ENCODE data around the gene HOXA4. TPM values are rescaled to one million over a fixed set of nuclear protein-coding genes. Genes with fewer than 3 reads are reported as not detected.

HOXA4 gene
- total RNA-seq, 1 experiment from 2014 or later = 2.0 TPM

DNA sequence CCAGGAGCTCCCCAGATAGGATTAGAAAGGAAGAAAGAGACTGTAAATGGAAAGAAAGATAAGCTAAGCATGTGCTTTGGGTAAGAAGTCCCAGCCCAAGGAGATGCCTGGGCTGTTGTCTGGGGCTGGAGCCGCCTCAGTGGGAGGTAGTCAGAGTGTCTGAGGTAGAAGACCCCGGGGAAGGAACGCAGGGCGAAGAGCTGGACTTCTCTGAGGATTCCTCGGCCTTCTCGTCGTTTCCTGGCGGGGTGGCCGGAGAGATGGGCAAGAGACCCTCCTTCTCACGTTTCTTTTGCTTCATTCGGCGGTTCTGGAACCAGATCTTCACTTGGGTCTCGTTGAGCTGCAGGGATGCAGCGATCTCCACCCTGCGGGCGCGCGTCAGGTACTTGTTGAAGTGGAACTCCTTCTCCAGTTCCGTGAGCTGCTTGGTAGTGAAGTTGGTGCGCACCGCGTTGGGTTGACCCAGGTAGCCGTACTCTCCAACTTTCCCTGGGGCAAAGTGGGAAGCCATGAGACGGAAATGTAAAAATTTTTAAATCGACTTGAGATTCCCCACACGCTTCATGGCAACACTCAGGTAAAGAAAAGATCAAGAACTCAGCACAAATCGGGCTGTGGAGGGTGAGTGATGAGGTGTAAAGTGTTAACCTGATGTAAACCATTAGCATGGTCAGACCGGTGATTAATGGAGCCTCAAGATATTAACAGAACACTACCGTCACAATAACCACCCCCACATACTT is 36.1 kb downstream of the HOXA4 start:
- peak overlapping the region; percentile 79; the same call in 1 of the 2 replicates for H3K4me2 ChIP-seq (ENCODE audit: low read length)
- H3K9me3 ChIP-seq (ENCODE audit: control insufficient read depth in 1 of 2, insufficient read depth in 1 of 2, low read depth in 1 of 2, low read length in 2 of 2) = no peaks in the 10 kb centered on the region
- H3K79me2 ChIP-seq (ENCODE audit: insufficient read depth, low read length) = peaks cover 25% of the 10 kb centered on the region
- no peaks in the 10 kb centered on the region for H3K9me2 ChIP-seq (ENCODE audit: insufficient read depth)
- RAD21 ChIA-PET (ENCODE audit: low non-redundant PET in 1 of 2, low total read pairs in 2 of 2, uncharacterized antibody in 2 of 2, unreplicated experiment in 2 of 2) = no interaction called here
- H3K27ac ChIP-seq (ENCODE audit: low read depth, low read length) = no peak overlapping the region
- BruUV-seq (replicated peaks) = no TSS peak
- no peak for DNase-seq (ENCODE audit: low read depth, low spot score)
- TF ChIP-seq CBX3 (IDR thresholded peaks at IDR 0.05; ENCODE audit: low read depth) = no peak
- TF ChIP-seq, protein P1, sequence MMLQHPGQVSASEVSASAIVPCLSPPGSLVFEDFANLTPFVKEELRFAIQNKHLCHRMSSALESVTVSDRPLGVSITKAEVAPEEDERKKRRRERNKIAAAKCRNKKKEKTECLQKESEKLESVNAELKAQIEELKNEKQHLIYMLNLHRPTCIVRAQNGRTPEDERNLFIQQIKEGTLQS (IDR thresholded peaks at IDR 0.05) = no peak
- TF ChIP-seq TCF7L2 (IDR thresholded peaks at IDR 0.05; ENCODE audit: borderline replicate concordance, extremely low read depth, insufficient read depth, insufficient read length) = no peak
- TF ChIP-seq, protein P2, sequence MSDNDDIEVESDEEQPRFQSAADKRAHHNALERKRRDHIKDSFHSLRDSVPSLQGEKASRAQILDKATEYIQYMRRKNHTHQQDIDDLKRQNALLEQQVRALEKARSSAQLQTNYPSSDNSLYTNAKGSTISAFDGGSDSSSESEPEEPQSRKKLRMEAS (IDR thresholded peaks at IDR 0.05) = no peak
- TF ChIP-seq, protein P3, sequence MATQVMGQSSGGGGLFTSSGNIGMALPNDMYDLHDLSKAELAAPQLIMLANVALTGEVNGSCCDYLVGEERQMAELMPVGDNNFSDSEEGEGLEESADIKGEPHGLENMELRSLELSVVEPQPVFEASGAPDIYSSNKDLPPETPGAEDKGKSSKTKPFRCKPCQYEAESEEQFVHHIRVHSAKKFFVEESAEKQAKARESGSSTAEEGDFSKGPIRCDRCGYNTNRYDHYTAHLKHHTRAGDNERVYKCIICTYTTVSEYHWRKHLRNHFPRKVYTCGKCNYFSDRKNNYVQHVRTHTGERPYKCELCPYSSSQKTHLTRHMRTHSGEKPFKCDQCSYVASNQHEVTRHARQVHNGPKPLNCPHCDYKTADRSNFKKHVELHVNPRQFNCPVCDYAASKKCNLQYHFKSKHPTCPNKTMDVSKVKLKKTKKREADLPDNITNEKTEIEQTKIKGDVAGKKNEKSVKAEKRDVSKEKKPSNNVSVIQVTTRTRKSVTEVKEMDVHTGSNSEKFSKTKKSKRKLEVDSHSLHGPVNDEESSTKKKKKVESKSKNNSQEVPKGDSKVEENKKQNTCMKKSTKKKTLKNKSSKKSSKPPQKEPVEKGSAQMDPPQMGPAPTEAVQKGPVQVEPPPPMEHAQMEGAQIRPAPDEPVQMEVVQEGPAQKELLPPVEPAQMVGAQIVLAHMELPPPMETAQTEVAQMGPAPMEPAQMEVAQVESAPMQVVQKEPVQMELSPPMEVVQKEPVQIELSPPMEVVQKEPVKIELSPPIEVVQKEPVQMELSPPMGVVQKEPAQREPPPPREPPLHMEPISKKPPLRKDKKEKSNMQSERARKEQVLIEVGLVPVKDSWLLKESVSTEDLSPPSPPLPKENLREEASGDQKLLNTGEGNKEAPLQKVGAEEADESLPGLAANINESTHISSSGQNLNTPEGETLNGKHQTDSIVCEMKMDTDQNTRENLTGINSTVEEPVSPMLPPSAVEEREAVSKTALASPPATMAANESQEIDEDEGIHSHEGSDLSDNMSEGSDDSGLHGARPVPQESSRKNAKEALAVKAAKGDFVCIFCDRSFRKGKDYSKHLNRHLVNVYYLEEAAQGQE (IDR thresholded peaks at IDR 0.05; ENCODE audit: low read depth) = no peak
- no peak for TF ChIP-seq SRF (IDR thresholded peaks at IDR 0.05; ENCODE audit: low read depth)
- TF ChIP-seq ELF1 (IDR thresholded peaks at IDR 0.05; ENCODE audit: borderline replicate concordance, low read depth) = no peak
- TF ChIP-seq POLR2AphosphoS5 (IDR thresholded peaks at IDR 0.05; ENCODE audit: low read depth, low read length) = no peak
- no peak for TF ChIP-seq ZNF274 (IDR thresholded peaks at IDR 0.05; ENCODE audit: low read depth, low read length)
- no peak for TF ChIP-seq SP1 (IDR thresholded peaks at IDR 0.05; ENCODE audit: low read depth)
- no peak for TF ChIP-seq RAD21 (IDR thresholded peaks at IDR 0.05; ENCODE audit: low read depth)
- H3K9ac ChIP-seq (ENCODE audit: low read length) = no peak overlapping the region
- intact Hi-C loops (cut with micrococcal nuclease) = no loop called here
- no peak for ATAC-seq
- peaks cover 10 to 19% of the 10 kb centered on the region in 2 experiments; a peak in 3 of 4 replicates for H3K4me1 ChIP-seq (ENCODE audit: control insufficient read depth in 1 of 2, insufficient read depth in 2 of 2, low read length in 2 of 2)
- H3K27me3 ChIP-seq (ENCODE audit: insufficient read depth, low read length) = no peaks in the 10 kb centered on the region
- no peak overlapping the region for H2AFZ ChIP-seq (ENCODE audit: low read depth, low read length, poor library complexity, severe bottlenecking)
- POLR2A ChIA-PET = interaction anchor here (1.6 kb wide), 1 partner anchor 11 kb away, joined by 5 read pairs; no protein-coding TSS in a partner anchor
- H3K4me3 ChIP-seq (replicated peaks in 1 of 2; ENCODE audit: low read depth in 1 of 2, low read length in 2 of 2) = no peak overlapping the region
- CTCF ChIA-PET = no interaction called here
- no peaks in the 10 kb centered on the region for H4K20me1 ChIP-seq (ENCODE audit: insufficient read depth)
- no peaks in the 10 kb centered on the region for H3K36me3 ChIP-seq (ENCODE audit: control insufficient read depth in 1 of 2, insufficient read depth in 2 of 2, low read length in 2 of 2)
